ENCODE results near the gene LIMK1. TPM values are rescaled to one million over a fixed set of nuclear protein-coding genes. Genes with fewer than 3 reads are reported as not detected.

Gene LIMK1
- polyA plus RNA-seq (2013, experiment 1 of 2), result 62.3 TPM
- 60.7 TPM for polyA plus RNA-seq (2013, experiment 2 of 2)

DNA sequence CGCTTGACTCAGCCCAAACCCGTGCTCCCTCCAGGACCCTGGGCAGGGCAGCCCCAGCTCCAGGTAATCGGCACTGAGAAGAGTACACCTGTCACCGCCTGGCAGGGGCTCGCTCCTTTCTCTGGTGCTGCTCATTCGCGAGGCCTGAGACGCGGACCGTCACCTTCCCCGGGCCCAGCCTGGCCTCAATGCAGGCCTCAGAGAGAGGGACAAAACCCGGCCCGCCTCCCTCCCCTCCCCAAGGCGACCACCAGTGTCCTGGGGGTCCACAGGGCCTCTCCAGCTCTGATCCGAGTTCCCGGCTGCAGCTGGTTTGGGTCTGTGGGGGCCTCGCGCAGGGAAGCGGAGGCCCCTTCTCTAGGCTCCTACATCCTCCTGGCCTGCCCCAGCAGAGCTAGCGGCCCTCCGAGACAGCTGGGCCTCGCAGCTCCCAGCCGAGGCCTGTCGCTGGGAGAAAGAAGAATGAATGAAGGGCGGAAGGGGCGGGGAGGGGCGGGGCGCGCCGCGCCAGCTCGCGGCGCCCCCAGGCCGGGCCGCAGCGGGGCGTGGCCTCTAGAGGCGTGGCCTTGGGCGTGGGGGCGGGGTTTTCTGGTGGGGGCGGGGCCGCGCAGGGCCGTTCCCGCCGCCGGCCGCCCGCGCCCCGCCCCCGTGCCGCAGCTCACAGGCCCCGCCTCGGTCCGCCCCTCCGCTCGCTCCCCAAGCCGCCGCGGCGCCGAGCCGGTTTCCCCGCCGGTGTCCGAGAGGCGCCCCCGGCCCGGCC lies at the start of gene LIMK1:
Gene LIMK1 (plus strand): TSS at position 688 of the 760 bp plus-strand sequence. CDS start 187 bp downstream, outside the sequence.
- Histone ChIP-seq H3K27me3 (ENCODE audit: control insufficient read depth in 3 of 3, insufficient read depth in 3 of 3, low read depth in 1 of 3, low read length in 3 of 3) (no peaks in the 10 kb centered on the region), H3K18ac (ENCODE audit: low read length) (peak within 1 kb of the TSS; percentile 92), H3K79me1 (ENCODE audit: low read depth, low read length) (peaks cover 5% of the 10 kb centered on the region), H2BK12ac (ENCODE audit: low read length) (peak within 1 kb of the TSS; percentile 99), H4K91ac (ENCODE audit: low read depth, low read length, poor library complexity) (peak within 1 kb of the TSS; percentile 38), H2BK15ac (ENCODE audit: low read length) (peak within 1 kb of the TSS; percentile 30), H3K14ac (ENCODE audit: low read length) (peak within 1 kb of the TSS; percentile 77), H3K36me3 (replicated peaks in 1 of 2; ENCODE audit: control insufficient read depth in 2 of 2, insufficient read depth in 2 of 2, low read length in 2 of 2) (peaks cover 7 to 31% of the 10 kb centered on the region in 2 donors), H3K4me1 (ENCODE audit: control insufficient read depth in 2 of 2, insufficient read depth in 1 of 2, low read depth in 1 of 2, low read length in 2 of 2) (peaks cover 15 to 18% of the 10 kb centered on the region in 2 donors), H2AK5ac (ENCODE audit: low read depth, low read length) (peak within 1 kb of the TSS; percentile 97), H3K4ac (ENCODE audit: low read length) (peak within 1 kb of the TSS; percentile 89), H3K4me3 (ENCODE audit: low read length in 2 of 2) (peak within 1 kb of the TSS; percentile 65 to 85), H3K9me3 (replicated peaks in 1 of 2; ENCODE audit: control insufficient read depth in 2 of 2, insufficient read depth in 1 of 2, low read depth in 1 of 2, low read length in 2 of 2) (no peaks in the 10 kb centered on the region), H3K4me2 (ENCODE audit: insufficient read depth, low read length, poor library complexity, severe bottlenecking) (peak within 1 kb of the TSS; percentile 86), H3K27ac (replicated peaks; ENCODE audit: low read length) (peak within 1 kb of the TSS; percentile 92), H2BK120ac (ENCODE audit: low read depth, low read length) (peak within 1 kb of the TSS; percentile 21), H3K9ac (ENCODE audit: low read depth, low read length, poor library complexity) (peak within 1 kb of the TSS; percentile 90), H4K8ac (ENCODE audit: low read depth, low read length) (peak within 1 kb of the TSS; percentile 52), H2AFZ (ENCODE audit: low read length) (peak within 1 kb of the TSS; percentile 92), H2BK5ac (ENCODE audit: low read length) (peak within 1 kb of the TSS; percentile 97), H3K23ac (ENCODE audit: low read depth, low read length, poor library complexity) (peak within 1 kb of the TSS; percentile 87)
- WGBS, 2 donors (ENCODE audit: extremely low coverage in 2 of 2, insufficient read length in 2 of 2, insufficient replicate concordance in 1 of 2), result no CpG with 5 or more reads among the region's 71 CpGs
- peak; percentile 84 for DNase-seq (ENCODE audit: low spot score)

DNA sequence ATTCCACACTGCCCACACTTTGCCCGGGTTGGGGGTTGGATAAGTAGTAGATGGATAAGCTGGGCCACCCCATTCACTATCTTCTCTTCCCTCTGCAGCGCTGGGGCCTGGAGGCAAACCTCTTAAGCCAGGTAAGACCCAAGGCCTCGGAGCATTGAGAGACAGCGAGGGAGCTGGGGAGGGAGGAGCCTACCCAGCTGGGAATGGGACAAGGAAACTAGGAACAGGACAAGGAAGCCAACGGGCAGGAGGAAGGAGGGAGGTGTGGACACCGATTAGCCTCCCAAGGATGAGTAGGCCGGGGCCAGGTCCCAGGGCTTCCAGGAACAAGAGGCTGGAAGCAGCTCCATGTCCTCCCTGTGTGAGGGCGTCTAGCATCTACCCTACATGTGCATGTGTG lies 46.0 kb upstream of the LIMK1 start:
- no peak for DNase-seq (ENCODE audit: low spot score)
- Histone ChIP-seq H3K4ac (ENCODE audit: low read length) (no peak overlapping the region), H3K23ac (ENCODE audit: low read depth, low read length, poor library complexity) (no peak overlapping the region), H2BK12ac (ENCODE audit: low read length) (no peak overlapping the region), H2BK120ac (ENCODE audit: low read depth, low read length) (no peak overlapping the region), H3K9me3 (replicated peaks in 1 of 2; ENCODE audit: control insufficient read depth in 2 of 2, insufficient read depth in 1 of 2, low read depth in 1 of 2, low read length in 2 of 2) (no peaks in the 10 kb centered on the region), H3K27me3 (ENCODE audit: control insufficient read depth in 3 of 3, insufficient read depth in 3 of 3, low read depth in 1 of 3, low read length in 3 of 3) (peaks cover 0 to 12% (median 2%) of the 10 kb centered on the region in 3 experiments), H2AFZ (ENCODE audit: low read length) (no peak overlapping the region), H3K4me1 (ENCODE audit: control insufficient read depth in 2 of 2, insufficient read depth in 1 of 2, low read depth in 1 of 2, low read length in 2 of 2) (peaks cover 8 to 13% of the 10 kb centered on the region in 2 donors), H2AK5ac (ENCODE audit: low read depth, low read length) (peak overlapping the region; percentile 6), H3K4me2 (ENCODE audit: insufficient read depth, low read length, poor library complexity, severe bottlenecking) (no peak overlapping the region), H4K91ac (ENCODE audit: low read depth, low read length, poor library complexity) (no peak overlapping the region), H3K79me1 (ENCODE audit: low read depth, low read length) (no peaks in the 10 kb centered on the region), H3K18ac (ENCODE audit: low read length) (no peak overlapping the region), H3K36me3 (replicated peaks in 1 of 2; ENCODE audit: control insufficient read depth in 2 of 2, insufficient read depth in 2 of 2, low read length in 2 of 2) (no peaks in the 10 kb centered on the region), H2BK15ac (ENCODE audit: low read length) (no peak overlapping the region), H3K14ac (ENCODE audit: low read length) (no peak overlapping the region), H4K8ac (ENCODE audit: low read depth, low read length) (no peak overlapping the region), H2BK5ac (ENCODE audit: low read length) (no peak overlapping the region), H3K27ac (replicated peaks; ENCODE audit: low read length) (no peak overlapping the region), H3K9ac (ENCODE audit: low read depth, low read length, poor library complexity) (peak overlapping the region; percentile 53), H3K4me3 (ENCODE audit: low read length in 2 of 2) (no peak overlapping the region)
- WGBS, 2 donors (ENCODE audit: extremely low coverage in 2 of 2, insufficient read length in 2 of 2, insufficient replicate concordance in 1 of 2), result no CpG with 5 or more reads among the region's 8 CpGs

DNA sequence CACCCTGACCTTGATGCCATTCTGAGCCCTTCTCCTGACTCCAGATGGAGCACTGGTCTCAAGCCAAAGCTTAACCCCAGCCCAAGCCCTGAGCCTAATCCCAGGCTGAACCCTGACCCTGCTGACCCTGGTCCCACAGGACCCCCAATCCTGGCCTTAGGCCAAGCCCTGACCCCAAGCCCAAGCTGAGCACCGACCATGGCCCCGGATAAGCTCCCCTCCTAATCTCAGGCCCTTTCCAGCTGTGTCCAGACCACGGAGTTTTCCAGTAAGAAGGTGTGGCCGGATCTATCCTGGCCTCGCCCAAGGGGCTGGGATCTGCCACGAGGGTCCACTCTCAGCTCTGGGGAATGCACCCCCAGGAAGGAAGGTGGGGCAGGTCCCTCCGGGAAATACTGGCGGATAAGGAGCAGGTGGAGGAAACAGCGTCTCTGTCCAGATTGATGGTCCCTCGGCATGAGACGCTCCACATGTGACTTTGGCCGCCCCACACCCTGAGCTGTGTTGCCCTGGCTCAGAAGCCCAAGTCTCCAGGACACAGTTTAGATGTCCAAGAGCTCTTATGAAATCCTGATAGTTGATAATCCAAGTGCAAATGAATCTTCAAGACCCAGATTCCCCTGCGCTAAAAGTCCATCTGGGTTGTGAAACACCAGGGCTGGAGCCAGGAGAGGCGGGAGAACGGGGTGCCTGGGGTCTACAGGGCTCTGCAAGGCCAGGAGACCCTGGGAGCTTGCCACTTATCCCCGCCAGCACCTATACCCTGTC lies 45.2 kb upstream of the LIMK1 start:
- H3K14ac ChIP-seq (ENCODE audit: low read length), result no peak overlapping the region
- H3K27me3 ChIP-seq (ENCODE audit: control insufficient read depth in 3 of 3, insufficient read depth in 3 of 3, low read depth in 1 of 3, low read length in 3 of 3), result peaks cover 0 to 8% (median 2%) of the 10 kb centered on the region in 3 experiments
- H2AK5ac ChIP-seq (ENCODE audit: low read depth, low read length), result no peak overlapping the region
- H3K79me1 ChIP-seq (ENCODE audit: low read depth, low read length), result no peaks in the 10 kb centered on the region
- H3K27ac ChIP-seq (replicated peaks; ENCODE audit: low read length), result no peak overlapping the region
- no peak overlapping the region for H2BK15ac ChIP-seq (ENCODE audit: low read length)
- peaks cover 15 to 16% of the 10 kb centered on the region in 2 donors for H3K4me1 ChIP-seq (ENCODE audit: control insufficient read depth in 2 of 2, insufficient read depth in 1 of 2, low read depth in 1 of 2, low read length in 2 of 2)
- no peak overlapping the region for H2AFZ ChIP-seq (ENCODE audit: low read length)
- H4K91ac ChIP-seq (ENCODE audit: low read depth, low read length, poor library complexity), result no peak overlapping the region
- WGBS, 2 donors (ENCODE audit: extremely low coverage in 2 of 2, insufficient read length in 2 of 2, insufficient replicate concordance in 1 of 2), result no CpG with 5 or more reads among the region's 16 CpGs
- no peaks in the 10 kb centered on the region for H3K36me3 ChIP-seq (replicated peaks in 1 of 2; ENCODE audit: control insufficient read depth in 2 of 2, insufficient read depth in 2 of 2, low read length in 2 of 2)
- H2BK120ac ChIP-seq (ENCODE audit: low read depth, low read length), result peak overlapping the region; percentile 42
- H3K4ac ChIP-seq (ENCODE audit: low read length), result no peak overlapping the region
- DNase-seq (ENCODE audit: low spot score), result no peak
- H2BK12ac ChIP-seq (ENCODE audit: low read length), result no peak overlapping the region
- H3K4me2 ChIP-seq (ENCODE audit: insufficient read depth, low read length, poor library complexity, severe bottlenecking), result no peak overlapping the region
- H2BK5ac ChIP-seq (ENCODE audit: low read length), result peak overlapping the region; percentile 19
- no peak overlapping the region for H3K4me3 ChIP-seq (ENCODE audit: low read length in 2 of 2)
- no peak overlapping the region for H3K9ac ChIP-seq (ENCODE audit: low read depth, low read length, poor library complexity)
- no peak overlapping the region for H4K8ac ChIP-seq (ENCODE audit: low read depth, low read length)
- H3K23ac ChIP-seq (ENCODE audit: low read depth, low read length, poor library complexity), result peak overlapping the region; percentile 52
- peak overlapping the region; percentile 60 for H3K18ac ChIP-seq (ENCODE audit: low read length)
- no peaks in the 10 kb centered on the region for H3K9me3 ChIP-seq (replicated peaks in 1 of 2; ENCODE audit: control insufficient read depth in 2 of 2, insufficient read depth in 1 of 2, low read depth in 1 of 2, low read length in 2 of 2)

DNA sequence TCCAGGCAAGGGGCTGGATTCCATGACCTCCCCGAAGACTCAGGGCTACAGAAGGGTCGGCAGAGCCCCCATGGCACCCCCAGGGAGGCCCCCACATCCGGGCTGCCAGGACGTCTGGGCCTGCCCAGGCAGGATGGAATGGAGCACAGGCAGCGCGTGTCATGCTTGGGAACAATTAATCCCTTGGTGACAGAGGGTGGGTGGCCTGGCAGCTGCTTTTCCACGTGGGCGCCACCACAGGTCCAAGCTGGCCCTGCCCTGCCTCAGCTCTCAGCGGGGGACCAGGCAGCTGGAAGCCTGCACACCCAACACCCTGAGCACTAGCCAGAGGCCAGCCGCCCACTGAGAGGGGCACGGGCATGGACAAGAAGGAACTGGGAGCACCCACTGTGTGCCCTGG lies 44.3 kb upstream of the LIMK1 start:
- H3K23ac ChIP-seq (ENCODE audit: low read depth, low read length, poor library complexity), result no peak overlapping the region
- H3K27ac ChIP-seq (replicated peaks; ENCODE audit: low read length), result no peak overlapping the region
- H3K4me2 ChIP-seq (ENCODE audit: insufficient read depth, low read length, poor library complexity, severe bottlenecking), result no peak overlapping the region
- no peaks in the 10 kb centered on the region for H3K36me3 ChIP-seq (replicated peaks in 1 of 2; ENCODE audit: control insufficient read depth in 2 of 2, insufficient read depth in 2 of 2, low read length in 2 of 2)
- H3K4me3 ChIP-seq (ENCODE audit: low read length in 2 of 2), result no peak overlapping the region
- H4K8ac ChIP-seq (ENCODE audit: low read depth, low read length), result no peak overlapping the region
- no peak overlapping the region for H3K4ac ChIP-seq (ENCODE audit: low read length)
- no peak overlapping the region for H4K91ac ChIP-seq (ENCODE audit: low read depth, low read length, poor library complexity)
- no peaks in the 10 kb centered on the region for H3K79me1 ChIP-seq (ENCODE audit: low read depth, low read length)
- H3K9ac ChIP-seq (ENCODE audit: low read depth, low read length, poor library complexity), result no peak overlapping the region
- no peak overlapping the region for H2AFZ ChIP-seq (ENCODE audit: low read length)
- no peak overlapping the region for H2BK5ac ChIP-seq (ENCODE audit: low read length)
- H3K4me1 ChIP-seq (ENCODE audit: control insufficient read depth in 2 of 2, insufficient read depth in 1 of 2, low read depth in 1 of 2, low read length in 2 of 2), result peaks cover 11 to 12% of the 10 kb centered on the region in 2 donors
- peaks cover 0 to 11% (median 2%) of the 10 kb centered on the region in 3 experiments for H3K27me3 ChIP-seq (ENCODE audit: control insufficient read depth in 3 of 3, insufficient read depth in 3 of 3, low read depth in 1 of 3, low read length in 3 of 3)
- peak overlapping the region; percentile 10 for H2AK5ac ChIP-seq (ENCODE audit: low read depth, low read length)
- no peaks in the 10 kb centered on the region for H3K9me3 ChIP-seq (replicated peaks in 1 of 2; ENCODE audit: control insufficient read depth in 2 of 2, insufficient read depth in 1 of 2, low read depth in 1 of 2, low read length in 2 of 2)
- no CpG with 5 or more reads among the region's 11 CpGs for whole genome bisulfite sequencing, 2 donors (ENCODE audit: extremely low coverage in 2 of 2, insufficient read length in 2 of 2, insufficient replicate concordance in 1 of 2)
- H2BK120ac ChIP-seq (ENCODE audit: low read depth, low read length), result peak overlapping the region; percentile 10
- H3K18ac ChIP-seq (ENCODE audit: low read length), result peak overlapping the region; percentile 29
- DNase-seq (ENCODE audit: low spot score), result no peak
- H2BK12ac ChIP-seq (ENCODE audit: low read length), result no peak overlapping the region
- H2BK15ac ChIP-seq (ENCODE audit: low read length), result no peak overlapping the region
- no peak overlapping the region for H3K14ac ChIP-seq (ENCODE audit: low read length)
